SK-N-SH (cell line): ENCODE measurements around the gene KLF7. TPM values are rescaled to one million over a fixed set of nuclear protein-coding genes. Genes with fewer than 3 reads are reported as not detected.

Experiments used
- CTCF ChIA-PET: fragments of 300-600, 350-600 bp; formaldehyde crosslinking; extraction: SDS; loops from one replicate; lab custom pipeline; 2021; lab: Yijun Ruan, JAX
- POLR2A ChIA-PET: fragments of 350-600 bp; sonication (Branson Sonifier 250); formaldehyde crosslinking; extraction: SDS; loops from one replicate; lab custom pipeline; 2020; ENCODE audit warnings: antibody characterized with exemption, inconsistent platforms; lab: Yijun Ruan, JAX
- DNase-seq: peaks from one replicate; pipeline ENCODE4 v3.0.0; 2012
- H2AFZ ChIP-seq: fragments of 200-600 bp; sonication (generic); 2 replicates; pipeline ENCODE4 v1.8.1; 2016; ENCODE audit warnings: antibody characterized with exemption, mild to moderate bottlenecking, low read depth
- H3F3A ChIP-seq: fragments of 200-600 bp; sonication (generic); replicated peaks from 2 replicates; pipeline ENCODE3; 2016; ENCODE audit warnings: antibody characterized with exemption, mild to moderate bottlenecking; ENCODE audit not compliant: insufficient read depth
- H3K27ac ChIP-seq, 2 experiments: fragments of 200-500 bp in 1 of 2; fragments of 200-600 bp in 1 of 2; sonication (Bioruptor generic) in 1 of 2; sonication (generic), shearing (Covaris generic) in 1 of 2; 2 replicates each; pipeline versions ENCODE4 v1.5.1 to v1.6.1; 2014 to 2016; ENCODE audit warnings: low read depth in 2 of 2, inconsistent platforms in 1 of 2, low read length in 1 of 2, mild to moderate bottlenecking in 1 of 2, mixed read lengths in 1 of 2
- H3K27me3 ChIP-seq: fragments of 200-600 bp; sonication (generic), shearing (Covaris generic); 2 replicates; pipeline ENCODE4 v1.6.1; 2016; ENCODE audit warnings: mixed run types; ENCODE audit not compliant: insufficient read depth
- H3K36me3 ChIP-seq, 2 experiments: fragments of 200-500 bp in 1 of 2; fragments of 200-600 bp in 1 of 2; sonication (Bioruptor generic) in 1 of 2; sonication (generic) in 1 of 2; replicated peaks in 1 of 2; 2 replicates each; pipeline versions ENCODE3 to v1.5.1; 2014 to 2016; ENCODE audit warnings: low read length in 1 of 2, mild to moderate bottlenecking in 1 of 2; ENCODE audit not compliant: insufficient read depth in 2 of 2, control insufficient read depth in 1 of 2
- H3K4me1 ChIP-seq, 2 experiments: fragments of 200-500 bp in 1 of 2; fragments of 200-600 bp in 1 of 2; sonication (Bioruptor generic) in 1 of 2; sonication (generic), shearing (Covaris generic) in 1 of 2; 2 replicates each; pipeline versions ENCODE4 v1.5.1 to v1.6.1; 2014 to 2016; ENCODE audit warnings: low read depth in 1 of 2, low read length in 1 of 2, mixed run types in 1 of 2; ENCODE audit not compliant: insufficient read depth in 2 of 2, control insufficient read depth in 1 of 2
- H3K4me2 ChIP-seq: fragments of 200-600 bp; sonication (generic), shearing (Covaris generic); 2 replicates; pipeline ENCODE4 v1.6.1; 2017; ENCODE audit warnings: mixed run types
- H3K4me3 ChIP-seq, 2 experiments: fragments of 200-500 bp in 1 of 2; fragments of 200-600 bp in 1 of 2; sonication (Bioruptor generic) in 1 of 2; sonication (generic), shearing (Covaris generic) in 1 of 2; 2 replicates each; pipeline versions ENCODE4 v1.5.1 to v1.8.1; 2014 to 2016; ENCODE audit warnings: low read depth in 2 of 2, inconsistent platforms in 1 of 2, low read length in 1 of 2, mild to moderate bottlenecking in 1 of 2, mixed read lengths in 1 of 2, moderate library complexity in 1 of 2
- H3K79me2 ChIP-seq: fragments of 200-600 bp; sonication (generic); 2 replicates; pipeline ENCODE4 v1.8.1; 2017; ENCODE audit warnings: mild to moderate bottlenecking; ENCODE audit not compliant: insufficient read depth
- H3K9ac ChIP-seq: fragments of 200-600 bp; sonication (generic); 2 replicates; pipeline ENCODE4 v1.6.1; 2017; ENCODE audit warnings: mixed run types
- H3K9me2 ChIP-seq: fragments of 200-600 bp; sonication (generic); 2 replicates; pipeline ENCODE4 v1.6.1; 2017; ENCODE audit warnings: mixed run types
- H3K9me3 ChIP-seq: fragments of 200-600 bp; sonication (generic); 2 replicates; pipeline ENCODE4 v1.6.1; 2017; ENCODE audit warnings: mixed run types, mild to moderate bottlenecking, moderate library complexity
- H4K20me1 ChIP-seq: fragments of 200-600 bp; sonication (generic); 2 replicates; pipeline ENCODE4 v1.6.1; 2017; ENCODE audit warnings: mild to moderate bottlenecking, mixed run types; ENCODE audit not compliant: insufficient read depth
- ELF1 ChIP-seq: IDR thresholded peaks from 2 replicates; pipeline ENCODE4 v1.4.0; 2012
- EZH2phosphoT487 ChIP-seq: fragments of 200-600 bp; sonication (generic); IDR thresholded peaks from 2 replicates; pipeline ENCODE4 v1.6.1; 2017; ENCODE audit warnings: low read depth, mixed run types, mild to moderate bottlenecking, antibody characterized with exemption, moderate library complexity, borderline replicate concordance
- FOSL2 ChIP-seq: IDR thresholded peaks from 2 replicates; pipeline ENCODE4 v1.4.0; 2012; ENCODE audit warnings: low read depth, mild to moderate bottlenecking, moderate library complexity, borderline replicate concordance
- GABPA ChIP-seq: IDR thresholded peaks from 2 replicates; pipeline ENCODE4 v1.4.0; 2012; ENCODE audit warnings: low read depth, mild to moderate bottlenecking
- GATA2 ChIP-seq: sonication (generic); formaldehyde crosslinking; IDR thresholded peaks from 2 replicates; pipeline ENCODE4 v1.5.0; 2020; ENCODE audit warnings: mild to moderate bottlenecking, missing genetic modification reagents
- IRF3 ChIP-seq: fragments of 150-350 bp; IDR thresholded peaks from 2 replicates; pipeline ENCODE4 v1.6.1; 2016; ENCODE audit warnings: mild to moderate bottlenecking, low read depth, low read length
- MEF2A ChIP-seq: IDR thresholded peaks from 2 replicates; pipeline ENCODE4 v1.4.0; 2012; ENCODE audit warnings: low read depth, borderline replicate concordance
- POLR2AphosphoS5 ChIP-seq: IDR thresholded peaks from 2 replicates; pipeline ENCODE4 v1.6.1; 2012; ENCODE audit warnings: low read depth, low read length
- RAD21 ChIP-seq: IDR thresholded peaks from 2 replicates; pipeline ENCODE4 v1.6.1; 2012; ENCODE audit warnings: mild to moderate bottlenecking, low read length
- RFX5 ChIP-seq: IDR thresholded peaks from 2 replicates; pipeline ENCODE4 v1.6.1; 2012; ENCODE audit warnings: mild to moderate bottlenecking, improper control_type of control experiment, low read length
- TEAD4 ChIP-seq: IDR thresholded peaks from 2 replicates; pipeline ENCODE4 v1.4.0; 2012; ENCODE audit warnings: mild to moderate bottlenecking, borderline replicate concordance; ENCODE audit not compliant: insufficient read depth
- USF2 ChIP-seq: fragments of 150-350 bp; IDR thresholded peaks from 2 replicates; pipeline ENCODE4 v1.6.1; 2017; ENCODE audit warnings: antibody characterized with exemption, low read length, low read depth, borderline replicate concordance
- WGBS: methylation state at CpG from one replicate; pipeline ENCODE4 v1.1.6; 2017; ENCODE audit warnings: low lambda C conversion rate; 5-methylcytosine and 5-hydroxymethylcytosine counted together
- polyA plus RNA-seq, 3 experiments: library from polyadenylated mRNA; depleted of rRNA; stranded (reverse); fragments of >200 nt; gene quantifications; 2 replicates each; pipeline ENCODE4 v1.2.3, GENCODE V29; 2012
- TF ChIP-seq, protein P1 (sequence below): IDR thresholded peaks from 2 replicates; pipeline ENCODE4 v1.4.0; 2012; ENCODE audit warnings: low read depth, borderline replicate concordance

KLF7 gene
- polyA plus RNA-seq, 1 of the 3 experiments (the other 2 are of a cell fraction): 7.5 TPM

DNA sequence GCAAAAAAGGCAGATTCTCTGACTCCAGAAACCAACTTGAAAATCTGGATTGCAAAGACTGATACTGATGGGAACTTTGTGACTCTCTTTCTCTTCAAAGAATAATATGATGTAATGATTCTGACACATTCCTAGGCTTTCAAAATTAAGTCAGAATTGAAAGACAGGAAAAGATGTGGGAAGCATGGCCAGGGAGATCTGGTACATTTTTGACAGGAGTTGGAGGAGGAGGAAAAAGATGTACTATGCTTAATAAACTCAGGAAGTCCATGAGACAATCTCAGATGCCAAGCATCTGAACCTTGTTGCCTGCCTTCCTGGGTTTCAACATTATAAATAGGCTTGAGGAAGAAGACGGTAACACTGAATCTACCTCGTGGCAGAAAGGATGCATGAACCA, 34.2 kb downstream of the KLF7 start:
- peak overlapping the region; percentile 37 to 43; a peak in 3 of 4 replicates for H3K27ac ChIP-seq

More for the DNA sequence above, 34.2 kb downstream of the KLF7 start:
- 62% methylated on average over 2 of the region's 2 CpGs for WGBS
- no peak overlapping the region for H2AFZ ChIP-seq
- no peak overlapping the region for H3K4me3 ChIP-seq
- H3K9ac ChIP-seq: no peak overlapping the region
- ChIA-PET CTCF (interaction anchor here (1.1 to 1.3 kb wide), 2 partner anchors 13 to 143 kb away, joined by 3 read pairs; no protein-coding TSS in a partner anchor), POLR2A (no interaction called here)
- H3K27me3 ChIP-seq: no peaks in the 10 kb centered on the region
- H3K4me1 ChIP-seq: peaks cover 31 to 54% of the 10 kb centered on the region in 2 experiments; a peak in 2 of 4 replicates
- no peak for DNase-seq
- peaks cover 99% of the 10 kb centered on the region for H4K20me1 ChIP-seq
- no peaks in the 10 kb centered on the region for H3K9me3 ChIP-seq
- H3K36me3 ChIP-seq: peaks cover 10 to 22% of the 10 kb centered on the region in 2 experiments
- H3K9me2 ChIP-seq: no peaks in the 10 kb centered on the region
- peaks cover 30% of the 10 kb centered on the region for H3F3A ChIP-seq
- H3K4me2 ChIP-seq: peak overlapping the region; percentile 2; the same call in 1 of the 2 replicates
- H3K79me2 ChIP-seq: peaks cover 100% of the 10 kb centered on the region
- TF ChIP-seq, protein P1, sequence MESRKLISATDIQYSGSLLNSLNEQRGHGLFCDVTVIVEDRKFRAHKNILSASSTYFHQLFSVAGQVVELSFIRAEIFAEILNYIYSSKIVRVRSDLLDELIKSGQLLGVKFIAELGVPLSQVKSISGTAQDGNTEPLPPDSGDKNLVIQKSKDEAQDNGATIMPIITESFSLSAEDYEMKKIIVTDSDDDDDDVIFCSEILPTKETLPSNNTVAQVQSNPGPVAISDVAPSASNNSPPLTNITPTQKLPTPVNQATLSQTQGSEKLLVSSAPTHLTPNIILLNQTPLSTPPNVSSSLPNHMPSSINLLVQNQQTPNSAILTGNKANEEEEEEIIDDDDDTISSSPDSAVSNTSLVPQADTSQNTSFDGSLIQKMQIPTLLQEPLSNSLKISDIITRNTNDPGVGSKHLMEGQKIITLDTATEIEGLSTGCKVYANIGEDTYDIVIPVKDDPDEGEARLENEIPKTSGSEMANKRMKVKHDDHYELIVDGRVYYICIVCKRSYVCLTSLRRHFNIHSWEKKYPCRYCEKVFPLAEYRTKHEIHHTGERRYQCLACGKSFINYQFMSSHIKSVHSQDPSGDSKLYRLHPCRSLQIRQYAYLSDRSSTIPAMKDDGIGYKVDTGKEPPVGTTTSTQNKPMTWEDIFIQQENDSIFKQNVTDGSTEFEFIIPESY: no peak
- TF ChIP-seq IRF3 (no peak), RFX5 (no peak), FOSL2 (no peak), EZH2phosphoT487 (no peak), USF2 (no peak), ELF1 (no peak), TEAD4 (no peak), POLR2AphosphoS5 (no peak), GATA2 (no peak), GABPA (no peak), MEF2A (no peak), RAD21 (no peak)
